PC-3 (cell line): Measurements from ENCODE around the gene CD99.

Experiments used
- EZH2 ChIP-seq: fragments of 300-600 bp; sonication (generic); IDR thresholded peaks from one replicate; pipeline ENCODE4 v1.6.1; 2017; ENCODE audit warnings: antibody characterized with exemption, mild to moderate bottlenecking, low read length; ENCODE audit not compliant: unreplicated experiment
- EZH2phosphoT487 ChIP-seq: fragments of 300-600 bp; sonication (generic); IDR thresholded peaks from 2 replicates; pipeline ENCODE4 v1.6.1; 2018; ENCODE audit warnings: mild to moderate bottlenecking, antibody characterized with exemption, low read length, borderline replicate concordance
- TF ChIP-seq, protein P1 (sequence below): fragments of 300-600 bp; sonication (generic); conservative IDR thresholded peaks from 2 replicates; pipeline ENCODE4 v1.5.1; 2017; ENCODE audit warnings: antibody characterized with exemption, low read depth, mild to moderate bottlenecking, low read length

DNA sequence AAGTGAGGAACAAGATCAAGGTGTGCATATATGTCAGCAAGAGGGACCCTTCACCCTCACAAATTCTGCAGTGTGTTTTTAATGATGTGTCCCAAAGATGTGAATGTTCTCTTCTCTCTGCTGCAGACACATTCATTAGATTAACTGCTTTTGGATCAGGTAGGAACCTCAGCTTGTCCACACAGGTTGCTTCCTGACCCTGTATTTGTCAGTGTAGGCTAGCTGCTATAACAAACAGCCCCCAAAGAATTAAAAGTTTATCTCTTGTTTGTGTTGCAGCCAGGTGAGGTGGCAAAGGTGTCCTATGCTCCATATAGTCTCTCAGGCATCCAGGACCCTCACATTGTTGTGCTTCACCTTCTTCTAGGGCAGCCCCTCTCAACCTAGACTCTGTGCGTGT is 78.5 kb downstream of the CD99 start:
- TF ChIP-seq, protein P1, sequence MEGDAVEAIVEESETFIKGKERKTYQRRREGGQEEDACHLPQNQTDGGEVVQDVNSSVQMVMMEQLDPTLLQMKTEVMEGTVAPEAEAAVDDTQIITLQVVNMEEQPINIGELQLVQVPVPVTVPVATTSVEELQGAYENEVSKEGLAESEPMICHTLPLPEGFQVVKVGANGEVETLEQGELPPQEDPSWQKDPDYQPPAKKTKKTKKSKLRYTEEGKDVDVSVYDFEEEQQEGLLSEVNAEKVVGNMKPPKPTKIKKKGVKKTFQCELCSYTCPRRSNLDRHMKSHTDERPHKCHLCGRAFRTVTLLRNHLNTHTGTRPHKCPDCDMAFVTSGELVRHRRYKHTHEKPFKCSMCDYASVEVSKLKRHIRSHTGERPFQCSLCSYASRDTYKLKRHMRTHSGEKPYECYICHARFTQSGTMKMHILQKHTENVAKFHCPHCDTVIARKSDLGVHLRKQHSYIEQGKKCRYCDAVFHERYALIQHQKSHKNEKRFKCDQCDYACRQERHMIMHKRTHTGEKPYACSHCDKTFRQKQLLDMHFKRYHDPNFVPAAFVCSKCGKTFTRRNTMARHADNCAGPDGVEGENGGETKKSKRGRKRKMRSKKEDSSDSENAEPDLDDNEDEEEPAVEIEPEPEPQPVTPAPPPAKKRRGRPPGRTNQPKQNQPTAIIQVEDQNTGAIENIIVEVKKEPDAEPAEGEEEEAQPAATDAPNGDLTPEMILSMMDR: no peak
- TF ChIP-seq EZH2: no peak
- TF ChIP-seq EZH2phosphoT487: no peak
